Measurements from ENCODE around the gene MVB12B.
"Not testable (repeated sequence)": the region's sequence is repeated elsewhere in the genome, so short reads cannot be mapped to it uniquely, and the experiment has no call there.

MVB12B gene

GRCh38 chr9:126532951-126533925 is 206.6 kb downstream of the MVB12B start:
- TF ChIP-seq ZFX (IDR thresholded peaks at IDR 0.05; ENCODE audit: borderline replicate concordance): no peak
- no peak for TF ChIP-seq CTCF (IDR thresholded peaks at IDR 0.05)
- no peak overlapping the region for H3K27ac ChIP-seq

DNA sequence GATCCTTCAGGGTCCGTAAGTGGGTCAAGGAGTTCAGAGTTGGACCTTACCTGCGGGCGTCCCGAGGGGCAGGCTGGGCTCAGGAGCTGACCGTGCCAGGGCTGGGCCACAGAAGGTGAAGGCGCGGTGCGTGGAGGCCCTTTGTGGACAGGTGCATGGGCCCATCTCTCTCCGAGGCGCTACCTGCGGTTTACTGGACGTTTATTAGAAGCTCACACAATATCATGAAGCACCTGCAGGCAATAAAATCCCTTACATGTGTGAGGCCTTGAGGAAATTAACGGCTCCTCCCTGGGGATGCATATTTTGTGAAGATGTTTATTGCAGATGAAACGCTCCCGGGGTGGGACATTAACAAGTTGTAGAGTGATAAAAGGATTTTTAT is 207.3 kb downstream of the MVB12B start:
- TF ChIP-seq CTCF (IDR thresholded peaks at IDR 0.05): no peak
- TF ChIP-seq ZFX (IDR thresholded peaks at IDR 0.05; ENCODE audit: borderline replicate concordance): no peak
- no peak overlapping the region for H3K27ac ChIP-seq

- TF ChIP-seq CTCF (IDR thresholded peaks at IDR 0.05) (no peak), ZFX (IDR thresholded peaks at IDR 0.05; ENCODE audit: borderline replicate concordance) (no peak)
- no peak overlapping the region for H3K27ac ChIP-seq
These were observed 208.0 kb downstream of the MVB12B start for GRCh38 chr9:126534431-126535186.

- TF ChIP-seq CTCF (IDR thresholded peaks at IDR 0.05) (no peak), ZFX (IDR thresholded peaks at IDR 0.05; ENCODE audit: borderline replicate concordance) (no peak)
- H3K27ac ChIP-seq: no peak overlapping the region
These were observed 209.5 kb downstream of the MVB12B start for GRCh38 chr9:126536131-126536530.

DNA sequence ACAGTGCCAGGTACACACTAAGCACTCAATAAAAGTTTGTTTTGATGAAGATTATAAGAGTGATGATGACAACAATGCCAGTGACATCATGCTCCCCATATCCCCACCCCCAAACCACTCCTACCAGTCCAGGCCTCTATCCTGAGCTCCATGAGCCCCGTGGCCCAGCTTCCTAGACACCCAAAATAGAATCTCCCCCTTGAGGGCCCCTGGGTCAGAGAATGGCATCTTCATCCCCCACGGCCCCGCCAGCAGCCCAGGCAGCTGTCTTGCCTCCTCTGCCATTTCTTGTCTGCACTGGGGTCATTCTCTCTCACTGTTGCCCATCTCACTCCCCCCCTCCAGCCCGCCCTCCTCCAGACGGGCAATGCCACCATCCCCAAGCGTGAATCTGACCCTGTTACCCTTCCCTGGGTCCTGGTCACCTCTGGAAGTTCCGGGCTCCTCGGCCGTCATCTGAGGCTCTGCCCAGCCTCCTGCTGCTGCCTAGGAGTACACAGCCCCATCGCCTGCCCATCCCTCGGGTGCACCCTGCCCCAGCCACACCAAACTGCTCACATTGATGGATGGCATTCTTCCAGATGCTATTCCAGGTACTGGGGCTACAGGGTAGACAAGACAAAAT is 210.3 kb downstream of the MVB12B start:
- H3K27ac ChIP-seq: no peak overlapping the region
- TF ChIP-seq CTCF (IDR thresholded peaks at IDR 0.05) (no peak), ZFX (IDR thresholded peaks at IDR 0.05; ENCODE audit: borderline replicate concordance) (no peak)

- TF ChIP-seq CTCF (IDR thresholded peaks at IDR 0.05) (no peak), ZFX (IDR thresholded peaks at IDR 0.05; ENCODE audit: borderline replicate concordance) (no peak)
- H3K27ac ChIP-seq: no peak overlapping the region
These were observed 211.9 kb downstream of the MVB12B start for GRCh38 chr9:126538550-126538949.

- not testable (repeated sequence) for H3K27ac ChIP-seq
These were observed 213.8 kb downstream of the MVB12B start for GRCh38 chr9:126540398-126540797.

Data from 22Rv1 (cell line).